ENCODE data around the gene DIPK1B.

GRCh38 chr9:136714096-136714892 lies 1.9 kb downstream of the DIPK1B start:
- TF ChIP-seq, protein P1, sequence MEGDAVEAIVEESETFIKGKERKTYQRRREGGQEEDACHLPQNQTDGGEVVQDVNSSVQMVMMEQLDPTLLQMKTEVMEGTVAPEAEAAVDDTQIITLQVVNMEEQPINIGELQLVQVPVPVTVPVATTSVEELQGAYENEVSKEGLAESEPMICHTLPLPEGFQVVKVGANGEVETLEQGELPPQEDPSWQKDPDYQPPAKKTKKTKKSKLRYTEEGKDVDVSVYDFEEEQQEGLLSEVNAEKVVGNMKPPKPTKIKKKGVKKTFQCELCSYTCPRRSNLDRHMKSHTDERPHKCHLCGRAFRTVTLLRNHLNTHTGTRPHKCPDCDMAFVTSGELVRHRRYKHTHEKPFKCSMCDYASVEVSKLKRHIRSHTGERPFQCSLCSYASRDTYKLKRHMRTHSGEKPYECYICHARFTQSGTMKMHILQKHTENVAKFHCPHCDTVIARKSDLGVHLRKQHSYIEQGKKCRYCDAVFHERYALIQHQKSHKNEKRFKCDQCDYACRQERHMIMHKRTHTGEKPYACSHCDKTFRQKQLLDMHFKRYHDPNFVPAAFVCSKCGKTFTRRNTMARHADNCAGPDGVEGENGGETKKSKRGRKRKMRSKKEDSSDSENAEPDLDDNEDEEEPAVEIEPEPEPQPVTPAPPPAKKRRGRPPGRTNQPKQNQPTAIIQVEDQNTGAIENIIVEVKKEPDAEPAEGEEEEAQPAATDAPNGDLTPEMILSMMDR (IDR thresholded peaks at IDR 0.05; ENCODE audit: insufficient read depth, low read length): no peak
- TF ChIP-seq SPI1 (IDR thresholded peaks at IDR 0.05; ENCODE audit: borderline replicate concordance, low read depth) (no peak), GABPA (IDR thresholded peaks at IDR 0.05; ENCODE audit: low read depth) (no peak), POLR2AphosphoS5 (IDR thresholded peaks at IDR 0.05; ENCODE audit: low read depth) (no peak)
- TF ChIP-seq, protein P2, sequence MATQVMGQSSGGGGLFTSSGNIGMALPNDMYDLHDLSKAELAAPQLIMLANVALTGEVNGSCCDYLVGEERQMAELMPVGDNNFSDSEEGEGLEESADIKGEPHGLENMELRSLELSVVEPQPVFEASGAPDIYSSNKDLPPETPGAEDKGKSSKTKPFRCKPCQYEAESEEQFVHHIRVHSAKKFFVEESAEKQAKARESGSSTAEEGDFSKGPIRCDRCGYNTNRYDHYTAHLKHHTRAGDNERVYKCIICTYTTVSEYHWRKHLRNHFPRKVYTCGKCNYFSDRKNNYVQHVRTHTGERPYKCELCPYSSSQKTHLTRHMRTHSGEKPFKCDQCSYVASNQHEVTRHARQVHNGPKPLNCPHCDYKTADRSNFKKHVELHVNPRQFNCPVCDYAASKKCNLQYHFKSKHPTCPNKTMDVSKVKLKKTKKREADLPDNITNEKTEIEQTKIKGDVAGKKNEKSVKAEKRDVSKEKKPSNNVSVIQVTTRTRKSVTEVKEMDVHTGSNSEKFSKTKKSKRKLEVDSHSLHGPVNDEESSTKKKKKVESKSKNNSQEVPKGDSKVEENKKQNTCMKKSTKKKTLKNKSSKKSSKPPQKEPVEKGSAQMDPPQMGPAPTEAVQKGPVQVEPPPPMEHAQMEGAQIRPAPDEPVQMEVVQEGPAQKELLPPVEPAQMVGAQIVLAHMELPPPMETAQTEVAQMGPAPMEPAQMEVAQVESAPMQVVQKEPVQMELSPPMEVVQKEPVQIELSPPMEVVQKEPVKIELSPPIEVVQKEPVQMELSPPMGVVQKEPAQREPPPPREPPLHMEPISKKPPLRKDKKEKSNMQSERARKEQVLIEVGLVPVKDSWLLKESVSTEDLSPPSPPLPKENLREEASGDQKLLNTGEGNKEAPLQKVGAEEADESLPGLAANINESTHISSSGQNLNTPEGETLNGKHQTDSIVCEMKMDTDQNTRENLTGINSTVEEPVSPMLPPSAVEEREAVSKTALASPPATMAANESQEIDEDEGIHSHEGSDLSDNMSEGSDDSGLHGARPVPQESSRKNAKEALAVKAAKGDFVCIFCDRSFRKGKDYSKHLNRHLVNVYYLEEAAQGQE (IDR thresholded peaks at IDR 0.05; ENCODE audit: insufficient replicate concordance, low read depth): no peak
